ENCODE results near the gene DCXR. TPM values are rescaled to one million over a fixed set of nuclear protein-coding genes. Genes with fewer than 3 reads are reported as not detected.
A peak's percentile ranks its signal among the peaks of the same experiment; 100 is the strongest.

The DCXR gene
- total and polyA plus RNA-seq, 2 donors (not counting 3 experiments of a cell fraction or from before 2014, with no cell fraction given), result 93.0 to 178 TPM

- no peak overlapping the region for H3K27ac ChIP-seq (ENCODE audit: insufficient read depth, low read depth, low read length)
- no peaks in the 10 kb centered on the region for H3K36me3 ChIP-seq (ENCODE audit: control insufficient read depth in 2 of 2, extremely low read depth in 1 of 2, insufficient read depth in 2 of 2, low read length in 2 of 2)
- no peaks in the 10 kb centered on the region for H3K9me3 ChIP-seq (replicated peaks; ENCODE audit: control insufficient read depth, insufficient read depth, low read length)
- peaks cover 10% of the 10 kb centered on the region for H3K4me1 ChIP-seq (ENCODE audit: control insufficient read depth, extremely low read depth, insufficient read depth, low read length)
- ChIA-PET POLR2A (no interaction called here), CTCF (interaction anchor here (0.5 to 4.2 kb wide), 62 partner anchors 10 to 308 kb away, joined by 3 to 127 read pairs (median 4); partner anchors contain the start of genes CCDC57, CENPX, CSNK1D and FASN)
- H3K79me2 ChIP-seq (ENCODE audit: control insufficient read depth, insufficient read depth, low read length), result peaks cover 4% of the 10 kb centered on the region
- H3K9ac ChIP-seq (replicated peaks; ENCODE audit: extremely low read depth, insufficient read depth, low read length), result peak overlapping the region; percentile 41
- H3K4me2 ChIP-seq (ENCODE audit: insufficient read depth, low read length), result peak overlapping the region; percentile 79
- H3K27me3 ChIP-seq (ENCODE audit: control insufficient read depth in 2 of 2, insufficient read depth in 2 of 2, low read length in 2 of 2), result no peaks in the 10 kb centered on the region
- BruUV-seq (replicated peaks), result TSS peak; percentile 36
- H3K9me1 ChIP-seq (replicated peaks; ENCODE audit: control insufficient read depth, extremely low read depth, insufficient read depth, low read length), result no peaks in the 10 kb centered on the region
- intact Hi-C loops (cut with micrococcal nuclease) (loop anchor here (1.0 to 10.0 kb wide), 4 partner anchors 68 to 384 kb away; partner anchors contain the start of genes FASN, HEXD and OGFOD3), dilution Hi-C loops (cut with MboI; ENCODE audit: extremely low pct_ligation_motif_present, low sequenced_read_pairs) (no loop called here)
- no peaks in the 10 kb centered on the region for H4K20me1 ChIP-seq (replicated peaks; ENCODE audit: control insufficient read depth, extremely low read depth, insufficient read depth, low read length)
- peak; percentile 41 for TF ChIP-seq POLR2AphosphoS5 (IDR thresholded peaks at IDR 0.05; ENCODE audit: insufficient read depth, low read depth, low read length)
- peak; percentile 82 to 98 for TF ChIP-seq CTCF (IDR thresholded peaks at IDR 0.05; ENCODE audit: extremely low read depth in 1 of 2, insufficient read depth in 1 of 2, low read depth in 1 of 2, low read length in 2 of 2)
- no peak for TF ChIP-seq GATA2 (IDR thresholded peaks at IDR 0.05; ENCODE audit: insufficient read depth, insufficient read length, low read depth, low read length)
- no peak for TF ChIP-seq EZH2 (IDR thresholded peaks at IDR 0.05; ENCODE audit: borderline replicate concordance, low read depth, low read length, severe bottlenecking)
- H2AFZ ChIP-seq (ENCODE audit: low read depth, low read length), result peak overlapping the region; percentile 92
- H3K4me3 ChIP-seq (replicated peaks in 1 of 3; ENCODE audit: insufficient read depth in 1 of 3, low read depth in 1 of 3, low read length in 3 of 3), result peak overlapping the region; percentile 51 to 78 (median 53)
- FAIRE-seq (peak; percentile 97), DNase-seq (ENCODE audit: low read depth, low spot score) (peak; percentile 81)
Measured at GRCh38 chr17:82030470-82031302, 6.8 kb downstream of the DCXR start.

All from endothelial cell of umbilical vein (primary cell).